Limb (tissue), 2 donors: Measurements from ENCODE around the gene LRRC4C.
A peak's percentile ranks its signal among the peaks of the same experiment; 100 is the strongest.

Source experiments
- DNase-seq, 2 donors: peaks; one replicate each; pipeline ENCODE4 v3.0.0-alpha.2; 2016; ENCODE audit errors: extremely low spot score in 2 of 2

Gene LRRC4C

DNA sequence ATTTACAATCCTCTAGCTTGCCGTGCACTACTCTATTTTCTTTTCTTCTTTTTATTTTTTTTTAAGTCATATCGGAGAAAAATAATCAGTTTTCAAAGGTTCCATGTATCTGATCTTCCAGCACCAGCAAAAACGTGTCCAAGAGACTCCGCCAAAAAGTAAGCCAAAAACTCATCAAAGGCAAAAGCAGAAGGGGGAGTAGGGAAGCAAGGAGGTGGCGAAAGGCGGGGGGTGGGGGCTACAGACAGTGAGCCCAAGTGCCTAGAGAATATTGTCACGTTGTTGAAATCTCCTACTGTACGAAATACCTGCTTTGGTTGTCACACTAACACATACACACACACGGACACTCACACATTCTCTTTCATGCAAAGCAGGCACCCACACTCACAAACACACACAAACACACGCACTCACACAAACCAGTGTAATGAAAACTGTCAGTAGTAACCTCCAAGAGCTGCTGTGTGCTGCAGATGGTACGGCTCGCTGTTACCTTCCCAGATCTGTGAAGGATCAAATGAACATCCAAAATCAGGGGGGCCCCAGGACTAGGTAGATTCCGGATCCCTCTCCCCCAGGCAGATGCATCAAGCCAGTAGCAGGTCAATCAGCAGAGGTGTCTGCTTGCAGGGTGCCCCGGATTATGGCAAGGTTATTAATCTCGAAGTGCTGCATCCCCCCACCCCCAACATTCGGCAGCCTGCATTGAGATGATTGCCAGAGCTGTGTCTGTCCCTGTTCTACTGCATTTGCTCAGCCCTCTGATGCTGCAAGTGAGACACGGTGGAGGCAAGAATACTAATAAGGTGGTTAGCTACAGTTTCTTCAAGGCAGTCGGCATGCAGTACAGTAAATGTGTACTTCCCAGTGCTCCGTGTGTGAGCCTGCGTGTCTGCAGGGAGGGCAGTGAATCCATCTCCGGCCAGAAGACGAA is at the start of gene LRRC4C:
TSS of gene LRRC4C (minus strand) at position 188 of the 937 bp plus-strand sequence.
- peak in 1 of 2 donors; percentile 39 for DNase-seq

DNA sequence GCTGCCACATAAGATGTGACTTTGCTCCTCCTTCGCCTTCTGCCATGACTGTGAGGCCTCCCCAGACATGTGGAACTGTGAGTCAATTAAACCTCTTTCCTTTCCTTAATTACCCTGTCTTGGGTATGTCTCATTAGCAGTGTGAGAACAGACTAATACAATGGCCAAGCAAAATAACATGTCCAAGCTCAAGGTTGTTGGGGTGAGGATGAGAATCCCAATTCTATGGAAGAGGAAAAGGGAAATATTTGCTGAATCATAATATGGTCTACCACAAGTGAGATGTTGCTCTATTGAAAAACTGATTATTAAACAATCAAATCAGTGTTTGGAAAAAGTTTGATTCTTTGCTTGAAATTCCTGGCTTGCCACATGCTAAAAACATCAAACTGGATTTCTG is 48.7 kb upstream of the LRRC4C start:
- no peak for DNase-seq

DNA sequence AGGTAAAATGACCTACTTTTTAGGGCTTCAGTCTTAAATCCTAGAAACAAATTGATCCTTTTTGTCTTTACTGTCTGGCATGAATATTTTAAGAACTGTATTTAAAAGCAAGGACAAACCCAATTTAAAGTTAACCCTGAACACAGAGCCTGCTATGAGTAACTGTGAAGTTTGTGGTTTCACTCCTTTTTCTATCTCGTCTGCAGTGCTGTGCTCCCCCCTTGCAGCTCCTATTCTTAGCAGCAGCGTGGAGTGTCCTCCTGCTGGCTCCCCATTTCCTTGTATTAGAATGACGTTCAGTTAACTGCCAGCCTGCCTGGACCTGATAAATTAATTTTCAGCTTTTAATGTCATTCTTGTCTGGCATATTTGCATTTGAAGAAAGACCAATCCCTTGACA is 40.0 kb upstream of the LRRC4C start:
- no peak for DNase-seq

DNA sequence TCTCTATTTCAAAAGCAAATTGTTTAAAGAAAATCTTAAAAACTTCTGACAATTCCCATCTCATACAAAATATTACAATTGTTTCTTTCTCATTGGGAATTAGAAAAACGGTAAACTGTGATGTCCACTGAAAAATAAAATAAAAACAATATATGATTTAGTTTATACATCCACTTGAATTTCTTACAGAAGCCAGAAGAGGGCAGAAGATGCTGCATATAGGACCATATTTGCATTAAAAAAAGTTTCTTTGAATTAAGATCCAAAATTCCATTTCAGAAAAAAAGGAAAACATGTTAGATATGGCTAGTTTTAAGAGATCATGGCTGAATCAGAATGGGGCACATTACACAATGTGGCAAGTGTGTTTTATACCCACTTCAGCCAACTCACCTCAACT is 39.3 kb upstream of the LRRC4C start:
- DNase-seq = peak in 1 of 2 donors; percentile 44

- peak in 1 of 2 donors; percentile 47 for DNase-seq
These were observed 38.5 kb upstream of the LRRC4C start for GRCh38 chr11:41497974-41498373.

DNA sequence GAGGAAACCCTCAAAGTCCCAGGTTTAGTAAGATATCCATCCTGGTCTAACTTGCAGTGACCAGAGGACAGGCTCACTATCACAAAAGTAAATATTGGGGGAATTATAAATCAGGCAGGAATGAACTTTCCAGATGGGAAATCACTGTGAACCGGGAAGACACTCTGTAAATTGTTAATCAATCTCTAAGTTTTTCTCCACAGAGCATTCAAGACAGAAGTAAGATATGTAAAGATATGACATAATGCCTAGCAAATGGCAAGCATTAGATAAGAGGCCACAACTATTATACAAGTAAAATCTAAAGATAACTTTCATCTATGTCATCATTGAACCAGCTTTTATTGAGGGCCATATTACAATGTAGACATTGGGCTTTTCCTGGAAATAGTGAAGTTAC is 35.3 kb upstream of the LRRC4C start:
- DNase-seq = no peak

DNA sequence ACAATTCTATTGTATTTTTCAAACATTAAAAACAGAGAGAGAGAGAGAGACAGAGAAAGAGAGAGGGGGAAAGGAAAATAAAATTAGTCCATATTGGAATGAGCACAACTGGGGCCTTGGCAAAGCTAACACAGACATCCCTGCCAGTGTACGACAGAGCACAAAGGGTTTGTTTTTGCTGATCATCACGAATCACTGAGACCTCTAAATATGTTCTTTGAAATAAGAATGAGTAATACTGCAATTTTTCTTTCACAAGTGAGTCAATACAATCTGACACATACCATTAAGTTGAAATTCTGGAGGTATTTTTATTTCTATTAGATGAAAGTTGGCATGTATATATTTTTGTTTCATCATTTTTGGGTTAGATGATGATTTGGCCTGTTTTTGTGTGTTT is 27.0 kb upstream of the LRRC4C start:
- DNase-seq = no peak

DNA sequence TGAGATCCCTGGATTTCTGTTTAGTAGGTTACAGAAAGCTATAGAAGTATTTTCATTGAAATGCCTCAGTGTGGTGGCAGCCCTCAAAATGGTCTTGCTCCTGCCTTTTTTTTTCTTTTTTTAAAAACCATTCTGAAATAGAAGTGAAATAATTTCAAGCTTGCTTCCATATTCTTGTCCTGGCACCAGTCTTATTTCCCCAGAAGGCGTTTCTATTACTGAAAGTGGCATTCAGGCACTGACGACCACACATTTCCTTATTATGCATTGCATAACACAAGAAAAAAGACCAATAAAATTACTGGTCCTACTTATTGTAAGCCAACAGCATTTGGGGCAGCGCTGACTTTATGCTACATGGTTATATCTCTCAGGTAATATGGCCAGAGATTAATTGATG is 24.5 kb upstream of the LRRC4C start:
- DNase-seq = no peak

GRCh38 chr11:41479179-41479578 is 19.7 kb upstream of the LRRC4C start:
- DNase-seq = no peak

- DNase-seq = no peak
These were observed 1.7 kb upstream of the LRRC4C start for GRCh38 chr11:41461057-41461681.

GRCh38 chr11:41458641-41459040 is 811 bp downstream of the LRRC4C start:
- DNase-seq = no peak

GRCh38 chr11:41458154-41458553 is 1.3 kb downstream of the LRRC4C start:
- no peak for DNase-seq

- DNase-seq = no peak
These were observed 2.0 kb downstream of the LRRC4C start for GRCh38 chr11:41457216-41458014.

DNA sequence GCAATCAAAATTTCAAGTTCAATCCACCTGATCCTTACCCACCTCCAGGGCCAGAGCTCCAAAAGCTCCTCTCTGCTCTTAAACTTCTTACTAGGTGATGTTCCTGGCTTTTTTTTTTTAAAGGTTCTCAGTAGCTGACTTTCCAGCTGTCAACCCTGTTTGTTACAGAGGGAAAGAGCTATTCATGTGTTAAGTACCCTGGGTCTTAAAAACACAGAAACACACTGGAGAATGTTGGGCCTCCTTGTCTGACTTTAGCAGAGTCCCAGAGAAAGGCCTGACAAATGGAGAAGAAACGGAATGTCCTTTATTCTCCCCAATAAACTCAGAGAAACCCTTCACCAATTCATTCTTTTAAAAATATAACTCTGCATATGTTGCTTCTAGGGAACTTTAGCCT is 3.2 kb downstream of the LRRC4C start:
- no peak for DNase-seq

DNA sequence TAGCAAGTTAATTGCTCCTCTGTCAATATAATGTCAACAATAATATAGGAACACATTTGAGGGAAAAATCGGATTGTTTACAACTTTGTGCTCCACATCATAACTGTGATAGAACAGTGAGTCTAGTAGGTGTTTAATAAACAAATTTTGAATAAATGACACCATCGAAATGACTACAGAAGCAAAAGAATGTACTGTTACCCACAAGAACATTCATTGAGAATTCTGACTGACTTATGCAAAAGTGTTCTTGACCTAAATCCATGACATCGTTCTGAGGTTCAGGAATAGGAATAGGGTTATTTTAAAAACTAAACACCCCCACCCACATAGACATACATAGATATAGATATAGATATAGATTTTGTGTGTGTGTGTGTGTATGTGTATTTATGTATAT is 8.4 kb downstream of the LRRC4C start:
- no peak for DNase-seq

GRCh38 chr11:41449483-41450050 is 9.9 kb downstream of the LRRC4C start:
- no peak for DNase-seq

GRCh38 chr11:41446566-41446965 is 12.9 kb downstream of the LRRC4C start:
- no peak for DNase-seq

- DNase-seq = no peak
These were observed 13.3 kb downstream of the LRRC4C start for GRCh38 chr11:41446107-41446506.

- DNase-seq = no peak
These were observed 22.4 kb downstream of the LRRC4C start for GRCh38 chr11:41437006-41437490.

GRCh38 chr11:41435531-41435930 is 23.9 kb downstream of the LRRC4C start:
- DNase-seq = no peak

- DNase-seq = no peak
These were observed 27.7 kb downstream of the LRRC4C start for GRCh38 chr11:41431784-41432183.
